IMR-90 (cell line): ENCODE data around the gene HECW1. TPM values are rescaled to one million over a fixed set of nuclear protein-coding genes. Genes with fewer than 3 reads are reported as not detected.

Experiments
- ATAC-seq: fragments of 200-7000 bp; cut with Tn5 transposase; 2 replicates; pipeline ENCODE4 v1.9.1; 2020; ENCODE audit warnings: low read depth, mild to moderate bottlenecking, moderate library complexity
- BruUV-seq: library from RNA; stranded (reverse); fragments of 400-500 nt; replicated peaks from 2 replicates; lab custom pipeline; 2021; lab: Mats Ljungman, UMichigan
- CTCF ChIA-PET: fragments of 300-600 bp; formaldehyde crosslinking; extraction: SDS; loops from one replicate; lab custom pipeline; 2021; ENCODE audit warnings: antibody characterized with exemption; lab: Yijun Ruan, JAX
- POLR2A ChIA-PET: fragments of 300-600 bp; sonication (Branson Sonifier 250); formaldehyde crosslinking; loops from one replicate; lab custom pipeline; 2022; ENCODE audit warnings: antibody characterized with exemption; ENCODE audit not compliant: unreplicated experiment; lab: Charles Lee
- DNase-seq: peaks from one replicate; pipeline ENCODE4 v3.0.0; 2013
- H2AFZ ChIP-seq: replicated peaks from 2 replicates; pipeline ENCODE3; 2013; ENCODE audit warnings: low read length, mild to moderate bottlenecking; ENCODE audit not compliant: poor library complexity
- H2AK5ac ChIP-seq: 2 replicates; pipeline ENCODE4 v1.6.1; 2013; ENCODE audit warnings: low read depth, low read length, inconsistent platforms
- H2AK9ac ChIP-seq: replicated peaks from 2 replicates; pipeline ENCODE3; 2013; ENCODE audit warnings: mild to moderate bottlenecking, low read depth, low read length, moderate library complexity; ENCODE audit not compliant: poor library complexity
- H2BK120ac ChIP-seq: 2 replicates; pipeline ENCODE4 v1.6.1; 2013; ENCODE audit warnings: low read depth, low read length, inconsistent platforms
- H2BK15ac ChIP-seq: 3 replicates; pipeline ENCODE4 v1.6.1; 2013; ENCODE audit warnings: low read depth, low read length, inconsistent platforms
- H2BK20ac ChIP-seq: 2 replicates; pipeline ENCODE4 v1.6.1; 2013; ENCODE audit warnings: low read depth, mild to moderate bottlenecking, inconsistent platforms, low read length, moderate library complexity
- H2BK5ac ChIP-seq: 2 replicates; pipeline ENCODE4 v1.6.1; 2013; ENCODE audit warnings: mild to moderate bottlenecking, low read depth, low read length, inconsistent platforms; ENCODE audit not compliant: poor library complexity, severe bottlenecking
- H3K14ac ChIP-seq: replicated peaks from 2 replicates; pipeline ENCODE4 v1.6.1; 2013; ENCODE audit warnings: low read depth, low read length, inconsistent platforms
- H3K18ac ChIP-seq: 2 replicates; pipeline ENCODE4 v1.6.1; 2013; ENCODE audit warnings: low read depth, low read length, control low read depth
- H3K23ac ChIP-seq: 2 replicates; pipeline ENCODE4 v1.6.1; 2013; ENCODE audit warnings: low read depth, low read length, inconsistent platforms
- H3K27ac ChIP-seq: 2 replicates; pipeline ENCODE4 v1.5.1; 2013; ENCODE audit warnings: mild to moderate bottlenecking, control low read depth, low read length; ENCODE audit not compliant: insufficient read depth
- H3K27me3 ChIP-seq: 2 replicates; pipeline ENCODE4 v1.6.1; 2013; ENCODE audit warnings: low read length; ENCODE audit not compliant: control insufficient read depth, insufficient read depth
- H3K36me3 ChIP-seq: 2 replicates; pipeline ENCODE4 v1.6.1; 2013; ENCODE audit warnings: low read length, mixed read lengths; ENCODE audit not compliant: control insufficient read depth, insufficient read depth
- H3K4ac ChIP-seq: 2 replicates; pipeline ENCODE4 v1.6.1; 2013; ENCODE audit warnings: low read depth, low read length, inconsistent platforms
- H3K4me1 ChIP-seq: 2 replicates; pipeline ENCODE4 v1.6.1; 2013; ENCODE audit warnings: low read length, mixed read lengths; ENCODE audit not compliant: control insufficient read depth, insufficient read depth
- H3K4me2 ChIP-seq: 2 replicates; pipeline ENCODE4 v1.6.1; 2013; ENCODE audit warnings: low read depth, mild to moderate bottlenecking, control low read depth, low read length, moderate library complexity
- H3K4me3 ChIP-seq: 2 replicates; pipeline ENCODE4 v1.5.1; 2013; ENCODE audit warnings: low read depth, mild to moderate bottlenecking, control low read depth, low read length, moderate library complexity; ENCODE audit not compliant: insufficient read depth
- H3K56ac ChIP-seq: 2 replicates; pipeline ENCODE4 v1.6.1; 2013; ENCODE audit warnings: low read length, inconsistent platforms; ENCODE audit not compliant: insufficient read depth; ENCODE audit errors: extremely low read depth
- H3K79me1 ChIP-seq, 2 experiments: 2 replicates each; pipeline ENCODE4 v1.6.1; 2013; ENCODE audit warnings: low read length in 2 of 2, inconsistent platforms in 1 of 2, low read depth in 1 of 2
- H3K9ac ChIP-seq: 2 replicates; pipeline ENCODE4 v1.6.1; 2013; ENCODE audit warnings: low read depth, low read length, control low read depth
- H3K9me1 ChIP-seq: 2 replicates; pipeline ENCODE4 v1.6.1; 2013; ENCODE audit warnings: low read length, inconsistent platforms; ENCODE audit not compliant: insufficient read depth
- H3K9me3 ChIP-seq: 2 replicates; pipeline ENCODE4 v1.6.1; 2013; ENCODE audit warnings: low read length; ENCODE audit not compliant: control insufficient read depth, insufficient read depth
- H4K20me1 ChIP-seq: 2 replicates; pipeline ENCODE4 v1.6.1; 2013; ENCODE audit warnings: low read length, inconsistent platforms; ENCODE audit not compliant: insufficient read depth
- H4K5ac ChIP-seq: 2 replicates; pipeline ENCODE4 v1.6.1; 2013; ENCODE audit warnings: mild to moderate bottlenecking, low read depth, low read length, control low read depth
- H4K8ac ChIP-seq, 2 experiments: 2 replicates each; pipeline ENCODE4 v1.6.1; 2013; ENCODE audit warnings: low read depth in 2 of 2, low read length in 2 of 2, control low read depth in 1 of 2, inconsistent platforms in 1 of 2
- H4K91ac ChIP-seq: 2 replicates; pipeline ENCODE4 v1.6.1; 2013; ENCODE audit warnings: low read depth, low read length, inconsistent platforms; ENCODE audit not compliant: insufficient read depth
- CEBPB ChIP-seq: IDR thresholded peaks from 2 replicates; pipeline ENCODE4 v1.6.1; 2012; ENCODE audit warnings: low read depth, low read length, improper control_type of control experiment
- CTCF ChIP-seq: conservative IDR thresholded peaks from 2 replicates; pipeline ENCODE4 v1.5.1; 2012; ENCODE audit warnings: mild to moderate bottlenecking, low read depth, low read length, improper control_type of control experiment
- ELK1 ChIP-seq: fragments of 150-350 bp; IDR thresholded peaks from 2 replicates; pipeline ENCODE4 v1.6.1; 2016; ENCODE audit warnings: low read depth, mild to moderate bottlenecking, low read length, moderate library complexity, borderline replicate concordance
- RAD21 ChIP-seq: IDR thresholded peaks from 2 replicates; pipeline ENCODE4 v1.6.1; 2012; ENCODE audit warnings: low read length, improper control_type of control experiment
- RFX5 ChIP-seq: IDR thresholded peaks from 2 replicates; pipeline ENCODE4 v1.8.0; 2012; ENCODE audit warnings: low read depth, mild to moderate bottlenecking, low read length, moderate library complexity
- SMC3 ChIP-seq: fragments of 150-350 bp; IDR thresholded peaks from 2 replicates; pipeline ENCODE4 v1.6.1; 2016; ENCODE audit warnings: low read depth, mild to moderate bottlenecking, antibody characterized with exemption, low read length, moderate library complexity
- WGBS, 2 experiments: methylation state at CpG; one replicate each; pipeline versions ENCODE4 v1.1.5 to v1.1.7; 2013; ENCODE audit warnings: missing lambda C conversion rate in 2 of 2; ENCODE audit not compliant: insufficient read length in 1 of 2; ENCODE audit errors: extremely low coverage in 2 of 2; 5-methylcytosine and 5-hydroxymethylcytosine counted together
- dilution Hi-C: fragments of 300-500 bp; cut with HindIII; formaldehyde crosslinking; loops from one replicate; pipeline ENCODE4 v1.14.3; 2018; ENCODE audit warnings: low sequenced_read_pairs; ENCODE audit not compliant: unreplicated experiment
- in situ Hi-C: fragments of 300-500 bp; cut with MboI; formaldehyde crosslinking; loops from 3 replicates; pipeline ENCODE4 v1.14.3; 2019; ENCODE audit warnings: low sequenced_read_pairs, inconsistent platforms, mixed read lengths
- intact Hi-C: fragments of 100-400 bp; cut with micrococcal nuclease; formaldehyde crosslinking; loops from 2 replicates; pipeline ENCODE4 v1.10.0; 2022
- polyA plus RNA-seq, 3 experiments: library from polyadenylated mRNA; depleted of rRNA; stranded (reverse); fragments of >200 nt; gene quantifications; 2 replicates each; pipeline ENCODE4 v1.2.3, GENCODE V29; 2012; ENCODE audit warnings: low replicate concordance in 1 of 3
- total RNA-seq: library from RNA; depleted of rRNA; stranded (reverse); fragments of >200 nt; gene quantifications from 2 replicates; pipeline ENCODE4 v1.2.3, GENCODE V29; 2012

The HECW1 gene
- total and polyA plus RNA-seq, 2 of the 4 experiments (the other 2 are of a cell fraction): 0.56 to 1.3 TPM

GRCh38 chr7:43192806-43193460, 80.5 kb downstream of the HECW1 start:
- H2AFZ ChIP-seq: no peak overlapping the region
- POLR2A ChIA-PET: no interaction called here
- no peaks in the 10 kb centered on the region for H3K36me3 ChIP-seq
- peaks cover 0 to under 1% of the 10 kb centered on the region in 2 experiments; a peak in 1 of 4 replicates for H3K79me1 ChIP-seq
- no peaks in the 10 kb centered on the region for H3K9me3 ChIP-seq
- no peak overlapping the region for H3K4me2 ChIP-seq
- BruUV-seq: no TSS peak
- in situ Hi-C loops (no loop called here), dilution Hi-C loops (no loop called here), intact Hi-C loops (no loop called here)
- H3K4me1 ChIP-seq: no peaks in the 10 kb centered on the region
- H2AK5ac ChIP-seq: no peak overlapping the region
- CTCF ChIA-PET: interaction anchor here (0.6 kb wide), 1 partner anchor 635 kb away, joined by 3 read pairs; no protein-coding TSS in a partner anchor
- no peak overlapping the region for H3K18ac ChIP-seq
- H3K4ac ChIP-seq: no peak overlapping the region
- ATAC-seq: no peak
- TF ChIP-seq SMC3 (no peak), CTCF (no peak), RAD21 (no peak), RFX5 (no peak), CEBPB (no peak), ELK1 (no peak)
- no peak overlapping the region for H4K5ac ChIP-seq
- H3K4me3 ChIP-seq: no peak overlapping the region
- no peak overlapping the region for H3K56ac ChIP-seq
- H3K27me3 ChIP-seq: peaks cover under 1% of the 10 kb centered on the region
- no peak overlapping the region for H3K14ac ChIP-seq
- no peak overlapping the region for H3K27ac ChIP-seq
- no peak overlapping the region for H4K8ac ChIP-seq
- H2BK15ac ChIP-seq: no peak overlapping the region
- H3K9ac ChIP-seq: no peak overlapping the region
- H3K9me1 ChIP-seq: peaks cover 2% of the 10 kb centered on the region
- no peak overlapping the region for H2BK5ac ChIP-seq
- H2AK9ac ChIP-seq: no peak overlapping the region
- no peaks in the 10 kb centered on the region for H4K20me1 ChIP-seq
- no peak overlapping the region for H3K23ac ChIP-seq
- no peak overlapping the region for H2BK120ac ChIP-seq
- DNase-seq: no peak
- H2BK20ac ChIP-seq: no peak overlapping the region
- H4K91ac ChIP-seq: no peak overlapping the region
- WGBS, 2 experiments: no CpG with 5 or more reads among the region's 7 CpGs
